Activated CD4-positive, alpha-beta memory T cell treated with anti-CD3 and anti-CD28 coated beads, Interleukin-2, amount 10 ng/mL, durations not matched to agents 7 days and 5 days (primary cell): ENCODE data around the gene NUP43. TPM values are rescaled to one million over a fixed set of nuclear protein-coding genes. Genes with fewer than 3 reads are reported as not detected.
"Not testable (repeated sequence)": the region's sequence is repeated elsewhere in the genome, so short reads cannot be mapped to it uniquely, and the experiment has no call there.

Experiments
- CTCF ChIA-PET: fragments of 350-600 bp; sonication (Branson Sonifier 250); formaldehyde crosslinking; loops from one replicate; lab custom pipeline; 2021; ENCODE audit warnings: antibody characterized with exemption, inconsistent platforms; lab: Charles Lee
- POLR2A ChIA-PET: fragments of 350-600 bp; sonication (Branson Sonifier 250); formaldehyde crosslinking; loops from one replicate; lab custom pipeline; 2021; ENCODE audit warnings: antibody characterized with exemption; lab: Charles Lee
- DNase-seq: peaks from one replicate; pipeline ENCODE4 v3.0.0-alpha.2; 2020
- H3K27ac Mint-ChIP-seq: one replicate; pipeline ENCODE4 v1.8.0; 2021; ENCODE audit warnings: mild to moderate bottlenecking, mixed read lengths
- H3K27me3 Mint-ChIP-seq: one replicate; pipeline ENCODE4 v1.8.0; 2021; ENCODE audit warnings: mixed read lengths
- H3K36me3 Mint-ChIP-seq: one replicate; pipeline ENCODE4 v1.8.0; 2021; ENCODE audit warnings: low read depth, mixed read lengths
- H3K4me1 Mint-ChIP-seq: one replicate; pipeline ENCODE4 v1.8.0; 2021; ENCODE audit warnings: mixed read lengths
- H3K4me3 Mint-ChIP-seq: one replicate; pipeline ENCODE4 v1.8.0; 2021; ENCODE audit warnings: mild to moderate bottlenecking, mixed read lengths
- H3K9me3 Mint-ChIP-seq: one replicate; pipeline ENCODE4 v1.8.0; 2021; ENCODE audit warnings: mixed read lengths
- total RNA-seq, 2 experiments: library from RNA; stranded (reverse); gene quantifications; one replicate each; pipeline ENCODE4 v1.2.3, GENCODE V29; 2021

Gene NUP43
- total RNA-seq, 2 experiments from 2014 or later = 49.3 to 55.0 TPM

DNA sequence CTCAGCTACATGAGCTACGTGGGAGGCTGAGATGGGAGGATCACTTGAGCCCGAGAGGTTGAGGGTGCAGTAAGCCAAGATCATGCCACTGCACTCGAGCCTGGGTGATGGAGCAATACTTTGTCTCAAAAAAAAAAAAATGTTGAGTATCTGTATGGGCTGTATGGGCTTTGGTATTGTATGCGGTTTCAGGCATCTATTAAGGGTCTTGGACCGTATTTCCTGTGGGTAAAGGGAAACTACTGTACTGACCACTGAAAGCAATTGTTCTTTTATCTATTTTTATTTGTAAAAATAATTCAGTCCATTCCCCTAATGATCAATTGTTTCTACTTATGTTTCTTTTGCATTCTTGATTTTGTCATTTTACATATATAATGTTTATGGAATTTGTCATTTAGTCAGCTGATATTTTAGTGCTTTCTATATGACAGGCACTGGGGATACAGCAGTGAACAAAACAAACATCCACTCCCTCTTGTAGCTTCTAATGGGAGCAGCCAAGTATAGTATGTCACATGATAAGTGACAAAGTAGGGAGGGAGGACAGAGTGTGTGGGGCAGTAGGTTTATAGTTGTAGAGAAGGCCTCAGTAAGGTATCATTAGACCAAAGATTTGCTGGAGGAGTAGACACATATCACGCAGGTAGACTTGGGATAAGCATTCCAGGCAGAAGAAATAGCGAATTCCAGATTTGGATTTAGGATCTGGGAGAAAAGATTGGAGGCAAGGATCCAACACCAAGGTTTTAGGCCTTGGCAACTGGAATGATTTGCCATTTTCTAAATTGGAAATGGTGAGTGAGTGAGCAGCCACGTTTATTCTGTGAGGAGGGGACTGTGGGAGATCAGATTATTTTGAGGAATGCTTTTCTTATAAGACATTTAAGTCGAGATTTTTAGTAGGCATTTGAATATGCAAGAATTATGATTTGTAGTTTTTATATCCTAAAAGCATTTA lies 9.3 kb upstream of the NUP43 start:
- H3K4me3 Mint-ChIP-seq = no peak overlapping the region
- CTCF ChIA-PET = interaction anchor here (0.7 kb wide), 1 partner anchor 35 kb away, joined by 3 read pairs; no protein-coding TSS in a partner anchor
- peaks cover 29% of the 10 kb centered on the region for H3K4me1 Mint-ChIP-seq
- DNase-seq = no peak
- no peaks in the 10 kb centered on the region for H3K27me3 Mint-ChIP-seq
- POLR2A ChIA-PET = no interaction called here
- peaks cover 26% of the 10 kb centered on the region for H3K36me3 Mint-ChIP-seq
- H3K27ac Mint-ChIP-seq = no peak overlapping the region
- H3K9me3 Mint-ChIP-seq = no peaks in the 10 kb centered on the region

DNA sequence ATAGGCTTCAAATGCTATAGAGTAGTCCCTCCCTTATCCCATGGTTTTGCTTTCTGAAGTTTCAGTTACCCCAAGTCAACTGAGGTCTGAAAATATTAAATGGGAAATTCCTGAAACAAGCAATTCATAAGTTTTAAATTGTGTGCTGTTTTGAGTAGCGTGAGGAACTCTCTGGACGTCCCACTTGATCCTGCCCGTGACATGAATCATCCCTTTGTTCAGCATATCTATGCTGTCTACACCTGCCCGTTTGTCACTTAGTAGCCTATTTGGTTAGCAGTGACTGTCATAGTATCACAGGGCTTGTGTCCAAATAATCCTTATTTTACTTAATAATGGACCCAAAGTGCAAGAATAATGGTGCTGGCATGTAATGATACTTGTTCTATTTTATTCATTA lies 8.2 kb upstream of the NUP43 start:
- no peak for DNase-seq
- CTCF ChIA-PET = interaction anchor here (0.7 kb wide), 1 partner anchor 36 kb away, joined by 3 read pairs; no protein-coding TSS in a partner anchor
- Mint-ChIP-seq H3K4me1 (peaks cover 30% of the 10 kb centered on the region), H3K27me3 (no peaks in the 10 kb centered on the region), H3K27ac (no peak overlapping the region), H3K4me3 (no peak overlapping the region), H3K9me3 (no peaks in the 10 kb centered on the region), H3K36me3 (peaks cover 21% of the 10 kb centered on the region)
- POLR2A ChIA-PET = interaction anchor here (2.2 kb wide), 1 partner anchor 37 kb away, joined by 6 read pairs; the partner anchor contains the start of gene LATS1

GRCh38 chr6:149753374-149753637 lies 7.0 kb upstream of the NUP43 start:
- H3K27ac Mint-ChIP-seq, H3K27me3 Mint-ChIP-seq, H3K9me3 Mint-ChIP-seq, DNase-seq, H3K4me3 Mint-ChIP-seq: not testable (repeated sequence)
- CTCF ChIA-PET = interaction anchor here (0.6 to 1.3 kb wide), 3 partner anchors 10 to 50 kb away, joined by 3 to 5 read pairs (median 3); no protein-coding TSS in a partner anchor
- POLR2A ChIA-PET = interaction anchor here (0.6 to 2.2 kb wide), 2 partner anchors 35 to 284 kb away, joined by 3 to 6 read pairs; partner anchors contain the start of gene LATS1
- Mint-ChIP-seq H3K4me1 (peaks cover 35% of the 10 kb centered on the region), H3K36me3 (peaks cover 18% of the 10 kb centered on the region)

DNA sequence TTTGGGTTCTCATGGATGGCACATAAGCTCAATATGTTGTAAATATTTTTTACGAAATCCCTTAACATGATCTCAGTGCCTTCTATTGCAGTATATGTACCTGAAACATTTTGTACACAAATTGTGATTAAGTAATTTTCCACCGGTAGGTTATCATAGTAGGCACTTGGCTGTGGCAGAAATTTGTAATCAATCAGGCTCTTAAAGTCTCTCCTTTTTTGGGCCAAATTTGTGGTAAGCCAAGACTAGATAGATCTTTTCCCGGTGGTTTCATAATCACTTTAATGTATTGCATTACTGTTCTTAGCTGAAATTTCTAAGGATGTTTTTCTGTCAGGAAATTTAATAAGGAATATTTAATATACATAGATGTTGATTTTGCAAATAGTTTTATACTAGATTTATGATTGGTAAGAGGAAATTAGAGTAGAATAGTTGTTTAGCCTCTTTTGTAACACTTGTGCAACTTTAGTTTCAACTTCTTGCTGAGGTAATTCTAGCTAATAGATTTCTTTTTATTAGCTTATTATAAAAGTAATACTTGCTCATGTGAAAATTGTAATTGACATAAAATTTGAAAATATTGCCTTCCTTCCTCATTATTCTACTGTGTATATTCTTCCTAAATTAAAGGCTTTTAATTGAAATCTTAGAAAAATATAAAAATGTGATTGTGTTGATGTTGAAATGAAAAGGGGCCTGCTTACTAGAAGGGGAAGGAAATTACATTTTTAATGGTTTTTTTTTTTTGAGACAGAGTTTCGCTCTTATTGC lies 6.5 kb upstream of the NUP43 start:
- DNase-seq = no peak
- Mint-ChIP-seq H3K4me3 (no peak overlapping the region), H3K36me3 (peaks cover 18% of the 10 kb centered on the region), H3K9me3 (no peaks in the 10 kb centered on the region), H3K27me3 (no peaks in the 10 kb centered on the region), H3K4me1 (peaks cover 36% of the 10 kb centered on the region), H3K27ac (no peak overlapping the region)
- ChIA-PET POLR2A (interaction anchor here (2.2 kb wide), 1 partner anchor 35 kb away, joined by 6 read pairs; the partner anchor contains the start of gene LATS1), CTCF (interaction anchor here (1.2 to 1.3 kb wide), 2 partner anchors 11 to 24 kb away, joined by 3 to 5 read pairs; no protein-coding TSS in a partner anchor)

DNA sequence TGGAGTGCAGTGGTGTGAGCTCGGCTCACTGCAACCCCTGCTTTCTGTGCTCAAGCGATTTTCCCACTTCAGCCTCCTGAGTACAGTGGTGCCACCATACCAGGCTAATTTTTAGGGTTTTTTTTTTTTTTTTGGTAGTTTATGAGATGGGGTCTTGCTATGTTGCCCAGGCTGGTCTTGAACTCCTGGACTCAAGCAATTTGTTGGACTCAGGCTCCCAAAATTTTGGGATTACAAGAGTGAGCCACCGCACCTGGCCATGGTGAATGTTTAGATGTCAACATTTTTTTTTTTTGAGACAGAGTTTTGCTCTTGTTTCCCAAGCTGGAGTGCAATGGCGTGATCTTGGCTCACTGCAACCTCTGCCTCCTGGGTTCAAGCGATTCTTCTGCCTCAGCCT lies 5.6 kb upstream of the NUP43 start:
- not testable (repeated sequence) for H3K9me3 Mint-ChIP-seq
- POLR2A ChIA-PET = interaction anchor here (10.6 kb wide), 1 partner anchor 34 kb away, joined by 98 read pairs; the partner anchor contains the start of gene LATS1

GRCh38 chr6:149751239-149751638 lies 4.9 kb upstream of the NUP43 start:
- CTCF ChIA-PET = no interaction called here
- Mint-ChIP-seq H3K9me3 (no peaks in the 10 kb centered on the region), H3K27ac (no peak overlapping the region), H3K4me3 (peak overlapping the region; percentile 80), H3K4me1 (peaks cover 48% of the 10 kb centered on the region), H3K36me3 (peaks cover 22% of the 10 kb centered on the region), H3K27me3 (no peaks in the 10 kb centered on the region)
- no peak for DNase-seq
- POLR2A ChIA-PET = interaction anchor here (10.6 kb wide), 1 partner anchor 33 kb away, joined by 98 read pairs; the partner anchor contains the start of gene LATS1

More for the DNA sequence above, 5.6 kb upstream of the NUP43 start:
- peaks cover 18% of the 10 kb centered on the region for H3K36me3 Mint-ChIP-seq
- H3K4me3 Mint-ChIP-seq, H3K27me3 Mint-ChIP-seq, H3K27ac Mint-ChIP-seq, DNase-seq: not testable (repeated sequence)
- CTCF ChIA-PET = interaction anchor here (1.3 kb wide), 1 partner anchor 24 kb away, joined by 3 read pairs; no protein-coding TSS in a partner anchor
- peaks cover 42% of the 10 kb centered on the region for H3K4me1 Mint-ChIP-seq

DNA sequence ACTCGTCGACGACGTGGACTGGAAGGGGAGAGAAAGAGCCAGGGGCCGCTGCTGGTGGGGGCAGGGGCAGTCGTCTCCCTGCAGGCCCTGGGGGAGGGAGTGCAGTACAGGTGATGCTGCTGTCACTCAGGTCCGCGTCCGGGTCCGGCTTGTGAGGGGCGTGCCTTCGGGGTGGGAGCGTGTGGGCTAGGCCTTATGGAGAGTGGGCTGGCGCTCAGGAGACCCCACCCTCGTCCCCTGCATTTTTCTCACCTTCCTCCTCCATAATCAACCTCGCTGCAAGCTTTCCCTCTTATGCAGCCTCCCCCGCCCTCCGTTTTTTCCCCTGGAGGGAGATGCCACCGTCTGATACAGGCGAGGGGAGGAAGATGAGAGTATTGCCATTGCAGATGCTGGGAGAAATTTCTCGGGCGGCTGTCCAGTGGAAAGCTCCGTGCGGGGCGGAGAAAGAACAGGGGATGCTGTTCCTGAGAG lies 3.8 kb upstream of the NUP43 start:
- Mint-ChIP-seq H3K36me3 (peaks cover 27% of the 10 kb centered on the region), H3K27me3 (no peaks in the 10 kb centered on the region), H3K4me1 (peaks cover 50% of the 10 kb centered on the region), H3K27ac (peak overlapping the region; percentile 85), H3K4me3 (peak overlapping the region; percentile 80), H3K9me3 (no peaks in the 10 kb centered on the region)
- ChIA-PET POLR2A (interaction anchor here (0.6 to 10.6 kb wide), 10 partner anchors 9 to 427 kb away, joined by 3 to 98 read pairs (median 4); partner anchors contain the start of genes GINM1, LATS1, LRP11 and PPIL4), CTCF (interaction anchor here (1.0 to 2.2 kb wide), 5 partner anchors 24 to 91 kb away, joined by 3 to 8 read pairs (median 3); partner anchors contain the start of gene LATS1)
- peak; percentile 62 for DNase-seq

GRCh38 chr6:149749594-149750135 lies 3.3 kb upstream of the NUP43 start, which contains the start of gene PCMT1:
PCMT1 (plus strand) TSS chr6:149749741; CDS start chr6:149749902, 161 bp downstream.
- Mint-ChIP-seq H3K4me3 (peak within 1 kb of the TSS; percentile 80), H3K4me1 (peaks cover 50% of the 10 kb centered on the region), H3K9me3 (no peaks in the 10 kb centered on the region), H3K27ac (peak within 1 kb of the TSS; percentile 85), H3K36me3 (peaks cover 27% of the 10 kb centered on the region), H3K27me3 (no peaks in the 10 kb centered on the region)
- ChIA-PET POLR2A (interaction anchor here (0.6 to 10.6 kb wide), 10 partner anchors 10 to 426 kb away, joined by 3 to 98 read pairs (median 4); partner anchors contain the start of genes GINM1, LATS1, LRP11 and PPIL4), CTCF (interaction anchor here (1.0 to 2.2 kb wide), 5 partner anchors 23 to 90 kb away, joined by 3 to 8 read pairs (median 3); partner anchors contain the start of gene LATS1)
- peak; percentile 93 for DNase-seq

- ChIA-PET CTCF (interaction anchor here (1.0 to 2.2 kb wide), 5 partner anchors 23 to 90 kb away, joined by 3 to 8 read pairs (median 3); partner anchors contain the start of gene LATS1), POLR2A (interaction anchor here (0.9 to 10.6 kb wide), 5 partner anchors 10 to 426 kb away, joined by 3 to 98 read pairs (median 4); partner anchors contain the start of genes LATS1 and PPIL4)
- peak overlapping the region; percentile 80 for H3K4me3 Mint-ChIP-seq
- not testable (repeated sequence) for H3K9me3 Mint-ChIP-seq, DNase-seq, H3K27me3 Mint-ChIP-seq
- H3K27ac Mint-ChIP-seq = peak overlapping the region; percentile 85
- peaks cover 27% of the 10 kb centered on the region for H3K36me3 Mint-ChIP-seq
- H3K4me1 Mint-ChIP-seq = peaks cover 50% of the 10 kb centered on the region
Measured at GRCh38 chr6:149749082-149749593, 2.8 kb upstream of the NUP43 start.

DNA sequence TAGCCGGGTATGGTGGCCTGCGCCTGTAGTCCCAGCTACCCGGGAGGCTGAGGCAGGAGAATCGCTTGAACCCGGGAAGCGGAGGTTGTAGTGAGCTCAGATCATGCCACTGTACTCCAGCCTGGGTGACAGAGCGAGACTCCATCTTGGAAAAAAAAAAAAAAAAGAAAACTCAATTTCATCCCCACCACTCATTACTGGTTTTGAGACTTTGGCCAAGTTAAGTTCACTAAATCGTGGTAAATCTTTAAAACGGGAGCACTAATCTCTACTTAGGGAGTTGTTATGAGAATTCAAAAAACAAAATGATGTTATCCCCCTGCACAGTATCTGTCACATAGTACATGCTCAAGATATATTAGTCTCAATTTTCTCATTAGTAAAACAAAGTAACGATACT lies 1.1 kb downstream of the NUP43 start:
- H3K27me3 Mint-ChIP-seq, H3K9me3 Mint-ChIP-seq, DNase-seq: not testable (repeated sequence)
- peak overlapping the region; percentile 87 for H3K27ac Mint-ChIP-seq
- CTCF ChIA-PET = interaction anchor here (0.6 to 1.6 kb wide), 3 partner anchors 19 to 89 kb away, joined by 3 to 4 read pairs (median 3); no protein-coding TSS in a partner anchor
- peaks cover 26% of the 10 kb centered on the region for H3K4me1 Mint-ChIP-seq
- peaks cover 38% of the 10 kb centered on the region for H3K36me3 Mint-ChIP-seq
- H3K4me3 Mint-ChIP-seq = peak overlapping the region; percentile 98
- POLR2A ChIA-PET = interaction anchor here (0.6 to 10.6 kb wide), 5 partner anchors 10 to 193 kb away, joined by 3 to 98 read pairs (median 3); partner anchors contain the start of gene LATS1

DNA sequence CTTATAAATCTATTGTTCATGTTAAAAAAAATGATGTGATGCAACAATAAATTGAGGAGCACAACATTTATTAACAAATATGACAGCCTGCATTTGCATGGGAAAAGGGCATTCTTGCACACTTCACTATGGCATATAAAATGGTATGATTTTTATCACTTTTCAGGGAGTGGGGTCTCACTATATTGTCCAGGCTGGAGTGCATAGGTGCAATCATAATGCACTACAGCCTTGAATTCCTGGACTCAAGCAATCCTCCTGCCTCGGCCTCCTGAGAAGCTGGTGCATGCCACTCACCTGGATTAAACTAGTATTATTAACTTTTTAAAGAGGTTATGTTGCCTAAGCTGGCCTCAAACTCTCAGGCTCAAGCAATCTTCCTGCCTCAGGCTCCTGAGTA lies 11.4 kb downstream of the NUP43 start:
- Mint-ChIP-seq H3K9me3 (no peaks in the 10 kb centered on the region), H3K36me3 (peaks cover 43% of the 10 kb centered on the region), H3K27ac (no peak overlapping the region), H3K27me3 (no peaks in the 10 kb centered on the region), H3K4me1 (peaks cover 7% of the 10 kb centered on the region), H3K4me3 (no peak overlapping the region)
- CTCF ChIA-PET = interaction anchor here (1.1 to 2.4 kb wide), 3 partner anchors 10 to 17 kb away, joined by 3 to 8 read pairs (median 4); partner anchors contain the start of genes LATS1 and NUP43
- no peak for DNase-seq
- POLR2A ChIA-PET = interaction anchor here (1.0 to 1.4 kb wide), 2 partner anchors 10 to 17 kb away, joined by 3 to 4 read pairs; partner anchors contain the start of gene LATS1
